Mammary epithelial cell (primary cell): Measurements from ENCODE around the gene INSL3.

ENCODE experiments used
- CTCF ChIP-seq, 2 donors: IDR thresholded peaks in 1 of 2; conservative IDR thresholded peaks in 1 of 2; 2 replicates each; pipeline ENCODE4 v1.5.1; 2011 to 2012; ENCODE audit warnings: inconsistent platforms in 2 of 2, low read length in 2 of 2, mild to moderate bottlenecking in 2 of 2, control low read depth in 1 of 2, low read depth in 1 of 2; ENCODE audit not compliant: insufficient read depth in 1 of 2; ENCODE audit errors: extremely low read depth in 1 of 2
- EZH2 ChIP-seq: IDR thresholded peaks from 2 replicates; pipeline ENCODE4 v1.6.1; 2012; ENCODE audit warnings: low read length, inconsistent platforms, borderline replicate concordance

GRCh38 chr19:17802137-17802858, 19.0 kb downstream of the INSL3 start:
- TF ChIP-seq CTCF (conservative IDR thresholded peaks at IDR 0.05 in 1 of 2, IDR thresholded peaks at IDR 0.05 in 1 of 2; ENCODE audit: extremely low read depth in 1 of 2, insufficient read depth in 1 of 2, low read depth in 1 of 2, low read length in 2 of 2) (no peak), EZH2 (no peak)
